DOHH2 (cell line): Measurements from ENCODE around the gene ZDHHC12.

Source experiments
- EZH2phosphoT487 ChIP-seq: fragments of 200-600 bp; sonication (generic); IDR thresholded peaks from 2 replicates; pipeline ENCODE4 v1.6.1; 2017; ENCODE audit warnings: borderline replicate concordance, mild to moderate bottlenecking, antibody characterized with exemption, low read length, moderate library complexity, mixed read lengths
- TF ChIP-seq, protein P1 (sequence below): fragments of 200-600 bp; sonication (generic); IDR thresholded peaks from one replicate; pipeline ENCODE4 v1.5.1; 2014; ENCODE audit warnings: antibody characterized with exemption, mild to moderate bottlenecking, low read depth, low read length; ENCODE audit not compliant: poor library complexity, severe bottlenecking

DNA sequence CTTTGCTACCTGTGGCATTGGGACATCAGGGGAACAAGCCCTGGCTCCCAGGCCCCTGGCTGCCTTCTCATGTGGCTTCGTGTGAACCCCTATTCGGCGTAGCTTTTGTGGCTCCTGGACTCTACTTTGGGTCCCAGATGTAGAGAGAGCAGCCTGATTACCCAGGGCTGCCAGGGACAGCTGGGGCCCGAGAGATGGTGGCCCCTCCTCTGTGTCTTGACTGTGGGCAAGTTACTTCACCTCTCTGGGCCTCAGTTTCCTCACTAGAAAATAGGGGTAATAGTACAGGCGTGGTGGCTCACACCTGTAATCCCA lies 19.6 kb downstream of the ZDHHC12 start:
- TF ChIP-seq, protein P1, sequence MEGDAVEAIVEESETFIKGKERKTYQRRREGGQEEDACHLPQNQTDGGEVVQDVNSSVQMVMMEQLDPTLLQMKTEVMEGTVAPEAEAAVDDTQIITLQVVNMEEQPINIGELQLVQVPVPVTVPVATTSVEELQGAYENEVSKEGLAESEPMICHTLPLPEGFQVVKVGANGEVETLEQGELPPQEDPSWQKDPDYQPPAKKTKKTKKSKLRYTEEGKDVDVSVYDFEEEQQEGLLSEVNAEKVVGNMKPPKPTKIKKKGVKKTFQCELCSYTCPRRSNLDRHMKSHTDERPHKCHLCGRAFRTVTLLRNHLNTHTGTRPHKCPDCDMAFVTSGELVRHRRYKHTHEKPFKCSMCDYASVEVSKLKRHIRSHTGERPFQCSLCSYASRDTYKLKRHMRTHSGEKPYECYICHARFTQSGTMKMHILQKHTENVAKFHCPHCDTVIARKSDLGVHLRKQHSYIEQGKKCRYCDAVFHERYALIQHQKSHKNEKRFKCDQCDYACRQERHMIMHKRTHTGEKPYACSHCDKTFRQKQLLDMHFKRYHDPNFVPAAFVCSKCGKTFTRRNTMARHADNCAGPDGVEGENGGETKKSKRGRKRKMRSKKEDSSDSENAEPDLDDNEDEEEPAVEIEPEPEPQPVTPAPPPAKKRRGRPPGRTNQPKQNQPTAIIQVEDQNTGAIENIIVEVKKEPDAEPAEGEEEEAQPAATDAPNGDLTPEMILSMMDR: no peak
- no peak for TF ChIP-seq EZH2phosphoT487
